HCT116 (cell line): ENCODE measurements around the gene MBD3L5.
"Not testable (repeated sequence)": the region's sequence is repeated elsewhere in the genome, so short reads cannot be mapped to it uniquely, and the experiment has no call there.

Experiments
- CBX3 ChIP-seq: IDR thresholded peaks from 2 replicates; pipeline ENCODE4 v1.6.1; 2012; ENCODE audit warnings: low read depth
- EZH2 ChIP-seq: fragments of 200-600 bp; sonication (generic); IDR thresholded peaks from 2 replicates; pipeline ENCODE4 v1.6.1; 2017; ENCODE audit warnings: antibody characterized with exemption, mixed run types
- POLR2AphosphoS5 ChIP-seq: IDR thresholded peaks from 2 replicates; pipeline ENCODE4 v1.6.1; 2011; ENCODE audit warnings: mild to moderate bottlenecking, low read depth, low read length, moderate library complexity
- RAD21 ChIP-seq: IDR thresholded peaks from 2 replicates; pipeline ENCODE4 v1.6.1; 2012; ENCODE audit warnings: low read depth, mild to moderate bottlenecking
- TCF7L2 ChIP-seq: IDR thresholded peaks from 2 replicates; pipeline ENCODE4 v1.7.0; 2011; ENCODE audit warnings: borderline replicate concordance, inconsistent platforms; ENCODE audit not compliant: insufficient read depth, insufficient read length; ENCODE audit errors: extremely low read depth
- TF ChIP-seq, protein P1 (sequence below), 3 experiments: fragments of 200-600 bp in 1 of 3; sonication (generic) in 1 of 3; IDR thresholded peaks in 2 of 3; conservative IDR thresholded peaks in 1 of 3; 2 replicates each; pipeline ENCODE4 v1.5.1; 2012 to 2017; ENCODE audit warnings: low read depth in 2 of 3, low read length in 2 of 3, antibody characterized with exemption in 1 of 3, borderline replicate concordance in 1 of 3, control low read depth in 1 of 3, mild to moderate bottlenecking in 1 of 3, mixed read lengths in 1 of 3, mixed run types in 1 of 3, moderate library complexity in 1 of 3; ENCODE audit not compliant: insufficient read depth in 1 of 3
- TF ChIP-seq, protein P2 (sequence below): IDR thresholded peaks from 2 replicates; pipeline ENCODE4 v1.6.1; 2012

DNA sequence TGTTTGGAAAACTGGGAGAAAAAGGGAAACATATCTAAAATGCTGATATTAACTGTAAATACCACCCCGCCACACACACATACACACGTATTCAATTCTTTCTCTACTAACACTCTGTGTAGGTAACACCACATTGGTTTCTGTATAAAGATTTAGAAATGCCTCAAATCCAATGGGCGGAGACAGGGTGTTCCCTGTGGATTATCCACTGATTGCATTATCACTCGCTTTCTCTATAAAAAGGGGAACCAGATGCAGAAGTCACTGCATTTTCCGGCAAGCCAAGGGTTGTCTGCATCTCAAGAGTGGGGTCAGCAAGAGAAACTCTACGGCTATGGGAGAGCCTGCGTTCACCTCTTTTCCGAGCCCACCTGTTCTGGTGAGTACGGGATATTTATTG is at the start of gene MBD3L5:
- TF ChIP-seq EZH2, RAD21, POLR2AphosphoS5, CBX3, TCF7L2: not testable (repeated sequence)
- TF ChIP-seq, protein P1, sequence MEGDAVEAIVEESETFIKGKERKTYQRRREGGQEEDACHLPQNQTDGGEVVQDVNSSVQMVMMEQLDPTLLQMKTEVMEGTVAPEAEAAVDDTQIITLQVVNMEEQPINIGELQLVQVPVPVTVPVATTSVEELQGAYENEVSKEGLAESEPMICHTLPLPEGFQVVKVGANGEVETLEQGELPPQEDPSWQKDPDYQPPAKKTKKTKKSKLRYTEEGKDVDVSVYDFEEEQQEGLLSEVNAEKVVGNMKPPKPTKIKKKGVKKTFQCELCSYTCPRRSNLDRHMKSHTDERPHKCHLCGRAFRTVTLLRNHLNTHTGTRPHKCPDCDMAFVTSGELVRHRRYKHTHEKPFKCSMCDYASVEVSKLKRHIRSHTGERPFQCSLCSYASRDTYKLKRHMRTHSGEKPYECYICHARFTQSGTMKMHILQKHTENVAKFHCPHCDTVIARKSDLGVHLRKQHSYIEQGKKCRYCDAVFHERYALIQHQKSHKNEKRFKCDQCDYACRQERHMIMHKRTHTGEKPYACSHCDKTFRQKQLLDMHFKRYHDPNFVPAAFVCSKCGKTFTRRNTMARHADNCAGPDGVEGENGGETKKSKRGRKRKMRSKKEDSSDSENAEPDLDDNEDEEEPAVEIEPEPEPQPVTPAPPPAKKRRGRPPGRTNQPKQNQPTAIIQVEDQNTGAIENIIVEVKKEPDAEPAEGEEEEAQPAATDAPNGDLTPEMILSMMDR (IDR thresholded peaks at IDR 0.05 in 2 of 3, conservative IDR thresholded peaks at IDR 0.05 in 1 of 3; ENCODE audit: borderline replicate concordance in 1 of 3, insufficient read depth in 1 of 3, low read depth in 2 of 3, low read length in 2 of 3) = not testable (repeated sequence)
- TF ChIP-seq, protein P2, sequence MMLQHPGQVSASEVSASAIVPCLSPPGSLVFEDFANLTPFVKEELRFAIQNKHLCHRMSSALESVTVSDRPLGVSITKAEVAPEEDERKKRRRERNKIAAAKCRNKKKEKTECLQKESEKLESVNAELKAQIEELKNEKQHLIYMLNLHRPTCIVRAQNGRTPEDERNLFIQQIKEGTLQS = not testable (repeated sequence)
